B cell (primary cell): ENCODE measurements around the gene USP30. TPM values are rescaled to one million over a fixed set of nuclear protein-coding genes. Genes with fewer than 3 reads are reported as not detected.

Source experiments
- ATAC-seq: fragments of 200-7000 bp; cut with Tn5 transposase; one replicate; pipeline ENCODE4 v1.10.0; 2021; ENCODE audit warnings: low read depth, mild to moderate bottlenecking, moderate number of reproducible peaks, moderate library complexity
- CTCF ChIA-PET: fragments of 350-600 bp; sonication (Branson Sonifier 250); formaldehyde crosslinking; loops from one replicate; lab custom pipeline; 2021; ENCODE audit warnings: antibody characterized with exemption, inconsistent platforms; lab: Charles Lee
- POLR2A ChIA-PET: fragments of 350-600 bp; sonication (Branson Sonifier 250); formaldehyde crosslinking; loops from one replicate; lab custom pipeline; 2021; ENCODE audit warnings: antibody characterized with exemption; lab: Charles Lee
- DNase-seq: peaks from one replicate; pipeline ENCODE4 v3.0.0; 2013
- H2AFZ ChIP-seq: 2 replicates; pipeline ENCODE4 v1.6.1; 2012; ENCODE audit warnings: mild to moderate bottlenecking, low read depth, low read length; ENCODE audit not compliant: insufficient read depth, poor library complexity, severe bottlenecking
- H3K27ac ChIP-seq, 2 donors: 1 replicate in 1 of 2; 2 replicates in 1 of 2; pipeline ENCODE4 v1.5.1; 2012 to 2013; ENCODE audit warnings: low read length in 2 of 2, mild to moderate bottlenecking in 2 of 2, moderate library complexity in 1 of 2
- H3K27me3 ChIP-seq, 4 experiments: fragments of 200-600 bp in 1 of 4; sonication (generic) in 1 of 4; replicated peaks in 1 of 4; 1 replicate in 2 of 4; 2 replicates in 2 of 4; pipeline versions ENCODE4 v1.6.1 to v1.7.0; 2013 to 2016; ENCODE audit warnings: low read length in 3 of 4, mild to moderate bottlenecking in 2 of 4, mixed read lengths in 1 of 4, moderate library complexity in 1 of 4; ENCODE audit not compliant: insufficient read depth in 4 of 4, control insufficient read depth in 3 of 4; ENCODE audit errors: control extremely low read depth in 1 of 4
- H3K36me3 ChIP-seq, 2 experiments: replicated peaks in 1 of 2; 1 replicate in 1 of 2; 2 replicates in 1 of 2; pipeline versions ENCODE4 v1.6.1 to v1.7.1; 2013; ENCODE audit warnings: low read length in 1 of 2; ENCODE audit not compliant: insufficient read depth in 2 of 2, control insufficient read depth in 1 of 2; ENCODE audit errors: control extremely low read depth in 1 of 2, extremely low read depth in 1 of 2
- H3K4me1 ChIP-seq, 2 donors: fragments of 200-600 bp in 1 of 2; sonication (generic) in 1 of 2; 1 replicate in 1 of 2; 2 replicates in 1 of 2; pipeline versions ENCODE4 v1.5.1 to v1.6.1; 2013 to 2017; ENCODE audit warnings: low read length in 2 of 2; ENCODE audit not compliant: control insufficient read depth in 2 of 2, insufficient read depth in 2 of 2
- H3K4me2 ChIP-seq: replicated peaks from 2 replicates; pipeline ENCODE3; 2012; ENCODE audit warnings: mild to moderate bottlenecking, low read depth, low read length; ENCODE audit not compliant: poor library complexity, severe bottlenecking
- H3K4me3 ChIP-seq, 5 experiments: fragments of 200-600 bp in 1 of 5; sonication (generic) in 1 of 5; 1 replicate in 3 of 5; 2 replicates in 2 of 5; pipeline versions ENCODE4 v1.5.1 to v1.7.0; 2011 to 2016; ENCODE audit warnings: low read length in 4 of 5, mild to moderate bottlenecking in 4 of 5, low read depth in 2 of 5, control low read depth in 1 of 5, moderate library complexity in 1 of 5; ENCODE audit not compliant: insufficient read depth in 1 of 5; ENCODE audit errors: control extremely low read depth in 1 of 5, extremely low read depth in 1 of 5
- H3K79me2 ChIP-seq: fragments of 200-600 bp; sonication (generic); one replicate; pipeline ENCODE4 v1.6.0; 2016; ENCODE audit warnings: low read length; ENCODE audit not compliant: control insufficient read depth, insufficient read depth
- H3K9ac ChIP-seq: fragments of 200-600 bp; sonication (generic); 2 replicates; pipeline ENCODE4 v1.6.1; 2017; ENCODE audit warnings: mild to moderate bottlenecking, low read length, moderate library complexity
- H3K9me3 ChIP-seq, 3 donors: one replicate each; pipeline versions ENCODE4 v1.6.1 to v1.7.1; 2013; ENCODE audit warnings: low read length in 2 of 3; ENCODE audit not compliant: control insufficient read depth in 2 of 3, insufficient read depth in 1 of 3; ENCODE audit errors: control extremely low read depth in 1 of 3
- H4K20me1 ChIP-seq: 2 replicates; pipeline ENCODE4 v1.6.0; 2012; ENCODE audit warnings: mild to moderate bottlenecking, low read length; ENCODE audit not compliant: insufficient read depth, control insufficient read depth, poor library complexity, severe bottlenecking
- H3K27ac Mint-ChIP-seq: one replicate; pipeline ENCODE4 v1.8.0; 2021; ENCODE audit warnings: mixed read lengths
- H3K27me3 Mint-ChIP-seq: one replicate; pipeline ENCODE4 v1.8.0; 2021; ENCODE audit warnings: mixed read lengths
- H3K4me1 Mint-ChIP-seq: one replicate; pipeline ENCODE4 v1.8.0; 2021; ENCODE audit warnings: mixed read lengths
- H3K4me3 Mint-ChIP-seq: one replicate; pipeline ENCODE4 v1.8.0; 2021; ENCODE audit warnings: mixed read lengths
- H3K9me3 Mint-ChIP-seq: one replicate; pipeline ENCODE4 v1.8.0; 2022; ENCODE audit warnings: mixed read lengths; ENCODE audit not compliant: insufficient read depth
- CTCF ChIP-seq: fragments of 200-600 bp; IDR thresholded peaks from one replicate; pipeline ENCODE4 v1.8.0; 2022; ENCODE audit warnings: antibody characterized with exemption, mild to moderate bottlenecking
- EZH2 ChIP-seq: IDR thresholded peaks from 2 replicates; pipeline ENCODE4 v1.6.1; 2012; ENCODE audit warnings: borderline replicate concordance, low read depth, mild to moderate bottlenecking, moderate library complexity, low read length; ENCODE audit not compliant: insufficient read depth, poor library complexity, severe bottlenecking
- WGBS: methylation state at CpG from one replicate; pipeline ENCODE4 v1.1.5; 2013; ENCODE audit warnings: missing lambda C conversion rate; ENCODE audit not compliant: insufficient coverage; 5-methylcytosine and 5-hydroxymethylcytosine counted together
- intact Hi-C: fragments of 100-400 bp; cut with micrococcal nuclease; formaldehyde crosslinking; loops from one replicate; pipeline ENCODE4 v1.10.0; 2022
- polyA plus RNA-seq: library from polyadenylated mRNA; depleted of rRNA; stranded (reverse); fragments of >200 nt; gene quantifications from 2 replicates; pipeline ENCODE4 v1.2.3, GENCODE V29; 2012
- total RNA-seq, 2 donors: library from RNA; stranded (reverse); fragments of 120-200 nt in 1 of 2; gene quantifications; 1 replicate in 1 of 2; 2 replicates in 1 of 2; pipeline versions ENCODE4 v1.2.3 to v1.2.4, GENCODE V29; 2013 to 2022

USP30 gene
- total and polyA plus RNA-seq, 2 donors (not counting 1 experiment from before 2014, with no cell fraction given): 7.2 to 32.5 TPM

GRCh38 chr12:109093022-109093918, 40.9 kb downstream of the USP30 start, which contains the start of gene ALKBH2:
TSS of gene ALKBH2 (minus strand) at chr12:109093472. CDS start at chr12:109092786, 686 bp downstream.
- peak; percentile 70 for ATAC-seq
- ChIA-PET POLR2A (interaction anchor here (0.6 kb wide), 1 partner anchor 15 kb away, joined by 3 read pairs; no protein-coding TSS in a partner anchor), CTCF (interaction anchor here (0.6 to 2.6 kb wide), 11 partner anchors 9 to 528 kb away, joined by 3 to 11 read pairs (median 5); partner anchors contain the start of gene USP30)
- intact Hi-C loops: loop anchor here (1.0 to 10.0 kb wide), 11 partner anchors 18 to 976 kb away; partner anchors contain the start of genes CORO1C, FAM222A, FICD and ISCU
- Mint-ChIP-seq H3K27me3 (no peaks in the 10 kb centered on the region), H3K9me3 (no peaks in the 10 kb centered on the region), H3K4me1 (peaks cover 34% of the 10 kb centered on the region), H3K27ac (peak within 1 kb of the TSS; percentile 89), H3K4me3 (peak within 1 kb of the TSS; percentile 95)
- peak within 1 kb of the TSS; percentile 87 for H3K9ac ChIP-seq
- H3K4me2 ChIP-seq: peak within 1 kb of the TSS; percentile 95
- WGBS: 2% methylated on average over 43 of the region's 45 CpGs
- H3K27ac ChIP-seq: peak within 1 kb of the TSS; percentile 58 to 78
- peak; percentile 96 for DNase-seq
- H3K27me3 ChIP-seq: no peaks in the 10 kb centered on the region
- peaks cover 24 to 28% of the 10 kb centered on the region in 2 donors for H3K4me1 ChIP-seq
- peaks cover 26% of the 10 kb centered on the region for H3K79me2 ChIP-seq
- H3K9me3 ChIP-seq: no peaks in the 10 kb centered on the region
- TF ChIP-seq EZH2 (no peak), CTCF (peak; percentile 97)
- H2AFZ ChIP-seq: peak within 1 kb of the TSS; percentile 94
- peak within 1 kb of the TSS; percentile 64 to 98 (median 85) for H3K4me3 ChIP-seq
- H3K36me3 ChIP-seq: peaks cover 0 to 15% of the 10 kb centered on the region in 2 experiments
- no peaks in the 10 kb centered on the region for H4K20me1 ChIP-seq
